Glutamatergic neuron (in vitro differentiated cells): ENCODE measurements around the gene NLRP3. TPM values are rescaled to one million over a fixed set of nuclear protein-coding genes. Genes with fewer than 3 reads are reported as not detected.
"Not testable (repeated sequence)": the region's sequence is repeated elsewhere in the genome, so short reads cannot be mapped to it uniquely, and the experiment has no call there.

ENCODE experiments used
- DNase-seq: peaks from one replicate; pipeline ENCODE4 v3.0.0; 2022
- H3K27ac Mint-ChIP-seq: one replicate; pipeline ENCODE4 v1.8.0; 2020; ENCODE audit warnings: mild to moderate bottlenecking, mixed read lengths, inconsistent platforms; ENCODE audit not compliant: unreplicated experiment
- H3K27me3 Mint-ChIP-seq: one replicate; pipeline ENCODE4 v1.8.0; 2020; ENCODE audit warnings: mild to moderate bottlenecking, moderate library complexity, mixed read lengths, inconsistent platforms; ENCODE audit not compliant: unreplicated experiment
- H3K36me3 Mint-ChIP-seq: one replicate; pipeline ENCODE4 v1.8.0; 2020; ENCODE audit warnings: mild to moderate bottlenecking, mixed read lengths, inconsistent platforms; ENCODE audit not compliant: unreplicated experiment
- H3K4me1 Mint-ChIP-seq: one replicate; pipeline ENCODE4 v1.8.0; 2020; ENCODE audit warnings: mild to moderate bottlenecking, low read depth, mixed read lengths, inconsistent platforms; ENCODE audit not compliant: unreplicated experiment
- H3K4me3 Mint-ChIP-seq: one replicate; pipeline ENCODE4 v1.8.0; 2020; ENCODE audit warnings: mild to moderate bottlenecking, mixed read lengths, inconsistent platforms; ENCODE audit not compliant: unreplicated experiment
- H3K9me3 Mint-ChIP-seq: one replicate; pipeline ENCODE4 v1.8.0; 2020; ENCODE audit warnings: mild to moderate bottlenecking, moderate library complexity, mixed read lengths, inconsistent platforms; ENCODE audit not compliant: unreplicated experiment
- long read RNA-seq: library from polyadenylated mRNA; unstranded; transcript quantifications from one replicate; pipeline ENCODE4 v2.0.0, GENCODE V29; 2020; ENCODE audit not compliant: unreplicated experiment
- total RNA-seq: library from RNA; stranded (reverse); fragmentation: NEBNext Ultra II Directional; extraction: Animal tissue kit (Norgen Biotek cat#: 25700); gene quantifications from one replicate; pipeline ENCODE4 v1.2.1, GENCODE V29; 2021; ENCODE audit not compliant: unreplicated experiment
- TF ChIP-seq, protein P1 (sequence below): fragments of 200-600 bp; sonication (generic); IDR thresholded peaks from one replicate; pipeline ENCODE4 v1.5.0; 2021; ENCODE audit not compliant: partially characterized antibody, unreplicated experiment

The NLRP3 gene
- not detected for total RNA-seq
- long read RNA-seq: 0 reads

DNA sequence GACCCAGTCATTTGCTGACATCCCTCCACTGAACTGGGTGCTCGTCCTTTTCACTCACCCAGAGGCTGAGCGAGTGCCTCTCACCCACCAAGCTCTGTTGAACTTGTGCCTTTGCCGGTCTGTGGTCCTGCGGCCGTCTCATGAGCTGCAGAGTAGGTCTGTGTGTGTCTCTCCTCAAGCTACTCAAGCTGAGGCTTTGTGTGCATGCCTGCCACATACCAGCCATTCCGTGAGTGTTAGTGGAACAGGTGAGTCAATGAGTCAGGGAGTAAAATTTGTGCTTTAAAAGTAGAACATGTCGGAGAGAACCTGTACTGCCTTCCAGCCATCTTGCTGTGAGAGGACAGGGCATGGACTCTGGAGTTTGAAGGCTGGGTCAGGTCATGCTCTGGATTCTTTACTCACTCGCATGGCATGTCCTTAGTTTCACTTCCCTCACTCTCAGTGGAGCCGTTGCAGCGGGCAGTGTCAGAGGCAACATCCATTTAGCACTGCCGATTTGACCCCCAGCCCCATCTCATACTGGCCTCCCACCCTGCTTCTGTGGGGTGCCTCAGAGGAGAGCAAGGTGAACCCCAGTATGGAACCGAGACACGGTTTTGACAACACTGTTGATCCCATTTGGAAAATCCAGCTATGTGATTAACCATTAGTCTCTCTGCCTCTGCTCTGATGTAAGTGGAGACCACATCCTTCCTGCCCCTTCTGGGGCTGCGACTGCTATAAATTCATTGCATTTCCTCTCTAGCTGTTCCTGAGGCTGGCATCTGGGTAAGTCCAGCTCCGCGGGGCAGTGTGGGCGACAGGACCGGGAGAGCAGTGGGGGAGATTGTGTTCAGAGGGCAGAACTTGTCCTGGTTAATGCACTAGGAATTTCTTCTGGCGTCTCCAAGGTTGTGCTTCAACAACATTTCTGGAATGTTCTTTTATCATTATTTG is at the start of gene NLRP3:
Gene NLRP3 (plus strand): TSS at position 751 of the 939 bp plus-strand sequence. CDS start 2,628 bp downstream, outside the sequence.
- no peaks in the 10 kb centered on the region for H3K4me1 Mint-ChIP-seq
- no peak within 1 kb of the TSS for H3K4me3 Mint-ChIP-seq
- no peak for DNase-seq
- TF ChIP-seq, protein P1, sequence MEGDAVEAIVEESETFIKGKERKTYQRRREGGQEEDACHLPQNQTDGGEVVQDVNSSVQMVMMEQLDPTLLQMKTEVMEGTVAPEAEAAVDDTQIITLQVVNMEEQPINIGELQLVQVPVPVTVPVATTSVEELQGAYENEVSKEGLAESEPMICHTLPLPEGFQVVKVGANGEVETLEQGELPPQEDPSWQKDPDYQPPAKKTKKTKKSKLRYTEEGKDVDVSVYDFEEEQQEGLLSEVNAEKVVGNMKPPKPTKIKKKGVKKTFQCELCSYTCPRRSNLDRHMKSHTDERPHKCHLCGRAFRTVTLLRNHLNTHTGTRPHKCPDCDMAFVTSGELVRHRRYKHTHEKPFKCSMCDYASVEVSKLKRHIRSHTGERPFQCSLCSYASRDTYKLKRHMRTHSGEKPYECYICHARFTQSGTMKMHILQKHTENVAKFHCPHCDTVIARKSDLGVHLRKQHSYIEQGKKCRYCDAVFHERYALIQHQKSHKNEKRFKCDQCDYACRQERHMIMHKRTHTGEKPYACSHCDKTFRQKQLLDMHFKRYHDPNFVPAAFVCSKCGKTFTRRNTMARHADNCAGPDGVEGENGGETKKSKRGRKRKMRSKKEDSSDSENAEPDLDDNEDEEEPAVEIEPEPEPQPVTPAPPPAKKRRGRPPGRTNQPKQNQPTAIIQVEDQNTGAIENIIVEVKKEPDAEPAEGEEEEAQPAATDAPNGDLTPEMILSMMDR: no peak
- no peak within 1 kb of the TSS for H3K27ac Mint-ChIP-seq
- H3K36me3 Mint-ChIP-seq: no peaks in the 10 kb centered on the region
- no peaks in the 10 kb centered on the region for H3K27me3 Mint-ChIP-seq
- H3K9me3 Mint-ChIP-seq: no peaks in the 10 kb centered on the region

DNA sequence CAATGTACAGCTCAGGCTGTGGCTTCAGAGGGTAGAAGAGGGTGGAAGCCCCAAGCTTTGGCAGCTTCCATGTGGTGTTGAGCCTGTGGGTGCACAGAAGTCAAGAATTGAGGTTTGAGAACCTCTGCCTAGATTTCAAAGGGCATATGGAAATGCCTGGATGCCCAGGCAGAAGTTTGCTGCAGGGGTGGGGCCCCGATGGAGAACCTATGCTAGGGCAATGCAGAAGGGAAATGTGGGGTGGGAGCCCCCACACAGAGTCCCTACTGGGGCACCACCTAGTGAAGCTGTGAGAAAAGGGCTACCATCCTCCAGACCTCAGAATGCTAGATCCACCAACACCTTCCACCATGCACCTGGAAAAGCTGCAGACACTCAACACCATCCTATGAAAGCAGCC is 49.6 kb upstream of the NLRP3 start:
- DNase-seq, H3K4me3 Mint-ChIP-seq, H3K27ac Mint-ChIP-seq, H3K4me1 Mint-ChIP-seq, H3K27me3 Mint-ChIP-seq: not testable (repeated sequence)
- Mint-ChIP-seq H3K9me3 (peaks cover 18% of the 10 kb centered on the region), H3K36me3 (peaks cover 10% of the 10 kb centered on the region)

DNA sequence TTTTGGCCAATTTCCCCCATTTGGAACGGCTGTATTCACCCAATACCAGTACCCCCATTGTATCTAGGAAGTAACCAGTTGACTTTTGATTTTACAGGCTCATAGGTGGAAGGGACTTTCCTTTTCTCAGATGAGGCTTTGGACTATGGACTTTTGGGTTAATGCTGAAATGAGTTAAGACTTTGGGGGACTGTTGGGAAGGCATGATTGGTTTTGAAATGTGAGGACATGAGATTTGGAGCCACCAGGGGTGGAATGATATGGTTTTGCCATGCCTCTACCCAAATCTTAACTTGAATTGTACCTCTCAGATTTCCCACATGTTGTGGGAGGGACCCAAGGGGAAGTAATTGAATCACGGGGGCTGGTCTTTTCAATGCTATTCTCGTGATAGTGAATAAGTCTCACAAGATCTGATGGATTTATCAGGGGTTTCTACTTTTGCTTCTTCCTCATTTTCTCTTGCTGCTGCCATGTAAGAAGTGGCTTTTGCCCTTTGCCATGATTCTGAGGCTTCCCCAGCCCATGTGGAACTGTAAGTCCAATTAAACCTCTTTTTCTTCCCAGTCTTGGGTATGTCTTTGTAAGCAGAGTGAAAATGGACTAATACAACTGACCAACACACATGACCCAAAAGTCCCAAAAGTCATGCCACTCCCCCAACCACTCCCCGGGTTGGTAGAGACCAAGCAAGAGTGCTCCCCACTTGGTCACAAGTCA is 48.9 kb upstream of the NLRP3 start:
- Mint-ChIP-seq H3K4me1 (no peaks in the 10 kb centered on the region), H3K9me3 (peaks cover 18% of the 10 kb centered on the region), H3K27me3 (peaks cover 2% of the 10 kb centered on the region), H3K27ac (no peak overlapping the region), H3K36me3 (peaks cover 10% of the 10 kb centered on the region), H3K4me3 (no peak overlapping the region)
- TF ChIP-seq, protein P1: no peak
- no peak for DNase-seq

DNA sequence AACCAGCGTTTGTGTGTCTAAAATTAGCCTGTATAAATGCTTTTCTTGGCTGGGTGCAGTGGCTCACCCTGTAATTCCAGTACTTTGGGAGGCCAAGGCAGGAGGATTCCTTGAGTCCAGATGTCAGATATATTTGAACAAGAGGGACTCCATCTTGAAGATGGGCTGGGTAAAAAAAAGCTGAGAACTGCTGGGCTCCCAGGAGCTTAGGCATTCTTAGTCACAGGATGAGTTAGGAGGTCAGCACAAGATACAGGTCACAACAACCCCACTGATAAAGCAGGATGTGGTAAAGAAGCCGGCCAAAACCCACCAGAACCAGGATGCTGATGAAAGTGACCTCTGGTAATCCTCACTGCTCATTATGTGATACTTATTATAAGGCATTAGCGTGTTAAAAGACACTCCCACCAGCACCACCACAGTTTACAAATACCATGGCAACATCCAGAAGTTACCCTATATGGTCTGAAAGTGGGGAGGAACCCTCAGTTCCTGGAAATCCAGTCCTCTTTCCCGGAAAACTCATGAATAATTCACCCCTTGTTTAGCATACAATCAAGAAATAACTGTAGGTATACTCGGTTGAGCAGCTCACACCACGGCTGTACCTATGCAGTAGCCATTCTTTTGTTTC is 48.1 kb upstream of the NLRP3 start:
- no peak overlapping the region for H3K27ac Mint-ChIP-seq
- no peaks in the 10 kb centered on the region for H3K4me1 Mint-ChIP-seq
- TF ChIP-seq, protein P1: no peak
- peaks cover 10% of the 10 kb centered on the region for H3K36me3 Mint-ChIP-seq
- H3K4me3 Mint-ChIP-seq: no peak overlapping the region
- DNase-seq: no peak
- H3K9me3 Mint-ChIP-seq: peaks cover 18% of the 10 kb centered on the region
- peaks cover 2% of the 10 kb centered on the region for H3K27me3 Mint-ChIP-seq

DNA sequence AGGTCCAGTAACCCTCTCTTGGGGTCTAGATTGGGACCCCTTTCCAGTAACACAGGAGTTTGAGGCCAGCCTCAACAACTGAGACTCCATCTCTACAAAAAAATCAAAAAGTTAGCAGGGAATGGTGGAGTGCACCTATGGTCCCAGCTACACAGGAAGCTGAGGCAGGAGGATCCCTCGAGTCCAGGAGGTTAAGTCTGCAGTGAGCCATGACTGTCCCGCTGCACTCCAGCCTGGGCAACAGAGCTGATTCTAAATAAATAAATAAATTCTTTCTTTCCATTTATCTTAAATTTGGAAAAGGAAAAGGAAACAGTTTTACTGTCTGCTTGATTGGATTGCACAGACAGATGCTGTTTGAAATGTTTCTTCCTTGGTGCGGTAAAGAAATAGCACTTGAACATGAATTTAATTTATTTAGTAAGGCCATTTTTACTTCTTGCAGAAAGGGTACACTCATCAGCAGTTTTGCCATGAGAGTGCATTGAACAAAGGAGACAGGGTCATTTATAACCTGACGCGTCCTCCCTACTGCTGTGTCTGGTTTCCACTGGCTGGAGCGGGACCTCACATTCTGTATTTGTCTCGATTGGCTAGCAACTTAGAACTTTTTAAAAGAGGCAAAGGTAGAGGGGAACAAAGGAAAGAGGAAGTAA is 47.4 kb upstream of the NLRP3 start:
- Mint-ChIP-seq H3K27ac (no peak overlapping the region), H3K36me3 (peaks cover 10% of the 10 kb centered on the region), H3K4me3 (no peak overlapping the region), H3K9me3 (peaks cover 15% of the 10 kb centered on the region), H3K27me3 (no peaks in the 10 kb centered on the region), H3K4me1 (no peaks in the 10 kb centered on the region)
- no peak for DNase-seq
- TF ChIP-seq, protein P1: no peak
